Inflammatory macrophage treated with lipopolysaccharide for 1 hour (primary cell): ENCODE measurements around the gene TCF15.
"Not testable (repeated sequence)": the region's sequence is repeated elsewhere in the genome, so short reads cannot be mapped to it uniquely, and the experiment has no call there.

Source experiments
- DNase-seq, 2 donors: peaks; one replicate each; pipeline ENCODE4 v3.0.0-alpha.2; 2020 to 2022

Gene TCF15

DNA sequence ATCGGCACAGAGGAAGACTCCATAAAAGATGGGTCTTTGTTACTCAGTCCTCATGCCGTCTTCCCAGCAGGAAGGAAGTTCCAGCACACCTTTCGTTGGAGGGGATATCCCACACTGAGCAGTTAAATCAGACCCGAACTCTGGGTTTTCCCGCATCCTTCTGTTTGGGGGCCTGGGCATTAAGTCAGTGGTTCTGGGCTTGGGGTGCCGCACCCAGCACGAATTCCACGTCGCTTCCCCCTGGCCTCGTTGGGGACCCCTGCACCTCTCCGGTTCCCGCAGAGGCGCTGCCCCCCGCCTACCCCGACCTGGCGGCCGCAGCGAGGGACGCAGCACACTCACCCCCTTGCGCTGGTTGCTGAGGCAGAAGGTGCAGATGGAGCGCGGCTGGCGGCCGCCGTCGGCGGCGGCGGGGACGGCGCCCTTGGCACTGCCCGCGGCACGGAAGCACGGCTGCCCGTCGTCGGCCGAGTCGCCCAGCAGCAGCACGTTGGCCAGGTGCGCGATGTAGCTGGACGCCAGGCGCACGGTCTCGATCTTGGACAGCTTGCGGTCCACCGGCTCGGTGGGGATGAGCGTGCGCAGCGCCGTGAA lies 641 bp downstream of the TCF15 start:
- no peak for DNase-seq

DNA sequence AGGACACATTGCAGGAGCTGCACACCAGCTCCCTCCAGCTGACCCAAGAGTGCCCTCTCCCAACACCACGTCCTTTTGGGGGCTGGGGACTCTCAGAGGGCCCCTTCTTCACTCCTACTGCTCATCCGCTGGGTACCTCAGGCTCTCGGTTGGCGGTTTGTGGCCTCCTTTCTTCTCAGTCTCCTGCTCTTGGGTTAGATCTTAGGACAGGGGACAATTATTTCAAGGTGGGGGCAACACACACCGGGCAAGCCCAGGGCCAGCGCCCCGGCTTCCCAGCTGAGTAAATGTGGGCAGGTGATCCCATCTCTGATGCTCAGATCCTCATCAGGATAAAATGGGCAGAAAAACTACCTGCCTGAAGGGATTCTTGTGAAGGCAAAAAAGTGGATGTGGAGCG lies 1.1 kb downstream of the TCF15 start:
- DNase-seq: no peak

DNA sequence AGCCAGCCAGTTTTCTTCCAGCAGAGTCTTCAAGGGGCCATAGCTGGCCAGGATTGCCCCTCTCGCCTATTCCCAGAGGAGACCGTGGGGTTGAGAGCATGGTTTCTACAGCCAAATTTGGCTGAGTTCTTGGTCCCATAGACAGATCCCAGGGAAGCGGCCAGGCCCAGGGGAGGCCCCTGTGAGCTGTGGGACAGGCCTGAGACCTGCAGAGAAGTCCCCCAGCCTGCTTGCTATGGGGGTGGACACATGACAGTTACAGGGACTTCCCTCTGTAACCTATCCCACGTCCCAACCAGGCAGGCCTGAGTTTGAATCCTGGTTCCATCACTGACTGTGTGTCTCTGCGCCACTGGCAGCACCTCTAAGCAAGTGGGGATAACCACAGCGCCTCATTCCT lies 2.6 kb downstream of the TCF15 start:
- no peak for DNase-seq

DNA sequence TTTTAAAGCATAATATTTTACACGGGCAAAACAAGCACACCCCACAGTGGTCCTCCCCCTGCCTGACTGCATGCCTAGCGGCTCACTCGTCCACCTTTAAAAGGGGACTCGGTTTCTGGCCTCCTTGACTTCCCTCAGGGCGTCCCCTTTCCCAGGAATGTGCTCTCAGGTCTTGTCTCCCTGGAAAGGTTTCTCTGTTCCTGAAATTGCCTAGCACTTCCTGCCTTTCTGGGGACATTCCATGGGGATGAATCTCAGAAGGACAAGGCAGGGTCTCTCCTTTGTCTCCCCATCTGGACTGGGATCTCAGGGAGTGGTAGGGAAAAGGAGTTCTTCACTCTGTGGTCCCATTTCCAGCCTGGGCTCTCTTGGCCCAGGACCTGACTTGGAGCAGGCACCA lies 4.9 kb downstream of the TCF15 start:
- no peak for DNase-seq

DNA sequence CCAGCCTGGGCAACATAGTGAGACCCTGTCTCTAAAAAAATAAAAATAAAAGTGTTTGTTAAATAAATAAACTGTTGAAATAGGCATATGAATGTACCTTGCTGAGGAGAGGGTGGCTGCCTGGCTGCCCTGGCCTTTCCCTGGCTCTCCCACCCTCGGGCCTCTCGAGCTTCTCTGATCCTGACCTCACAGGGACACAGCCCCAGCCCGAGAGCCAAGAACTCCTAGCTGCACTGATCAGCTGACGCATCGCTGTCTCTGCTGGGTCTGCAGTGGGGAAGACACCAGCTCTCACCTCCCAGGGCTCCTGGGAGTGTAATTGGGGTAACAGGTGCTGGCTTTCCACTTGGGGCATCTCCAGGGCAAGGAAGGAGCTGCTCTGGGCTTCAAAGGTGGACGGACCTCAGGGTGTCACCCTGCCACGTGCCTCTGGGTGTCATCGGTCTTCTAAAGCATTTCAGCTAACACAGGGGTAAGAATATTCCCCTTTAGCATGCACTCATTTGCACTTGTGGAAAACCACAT lies 6.9 kb downstream of the TCF15 start:
- no peak for DNase-seq

DNA sequence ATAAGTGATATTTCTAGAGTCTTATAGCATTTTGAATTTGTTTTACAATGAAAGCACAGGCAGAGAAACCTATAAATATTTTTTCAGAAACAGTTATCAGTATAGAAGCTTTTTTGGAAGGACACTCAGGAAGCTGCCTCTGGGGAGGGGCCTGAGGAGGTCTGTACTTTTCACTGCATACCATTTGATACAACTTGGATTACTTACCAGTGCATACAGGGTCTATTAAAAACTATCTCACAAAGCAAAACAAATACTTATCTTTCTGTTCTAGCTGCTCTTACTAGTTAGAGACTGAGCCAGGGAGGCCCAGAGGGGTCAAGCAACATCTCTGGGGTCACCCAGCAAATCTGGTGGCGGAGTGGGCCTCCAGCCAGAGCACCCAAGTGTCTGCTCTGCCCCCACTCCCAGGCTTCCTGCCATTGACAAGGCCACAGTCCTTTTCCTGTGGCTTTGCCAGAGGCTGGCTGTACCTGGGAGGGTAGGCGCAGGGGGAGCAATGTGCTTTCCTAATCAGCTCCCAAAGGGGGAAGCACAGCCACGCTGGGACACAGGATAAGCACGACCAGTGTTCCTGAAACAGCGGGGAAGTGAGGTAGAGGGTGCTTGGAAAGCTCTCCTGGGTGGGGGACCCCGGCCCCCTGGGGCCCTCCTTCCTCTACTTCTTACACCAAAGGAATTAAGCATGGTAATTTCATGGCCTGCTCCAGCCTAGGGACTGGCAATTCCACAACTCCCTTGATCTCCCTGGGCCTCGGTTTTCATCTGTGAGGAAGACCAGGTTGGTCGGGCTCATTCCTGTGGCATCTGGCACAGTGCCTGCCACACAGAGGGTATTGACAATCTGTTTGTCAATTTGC lies 7.8 kb downstream of the TCF15 start:
- no peak for DNase-seq

DNA sequence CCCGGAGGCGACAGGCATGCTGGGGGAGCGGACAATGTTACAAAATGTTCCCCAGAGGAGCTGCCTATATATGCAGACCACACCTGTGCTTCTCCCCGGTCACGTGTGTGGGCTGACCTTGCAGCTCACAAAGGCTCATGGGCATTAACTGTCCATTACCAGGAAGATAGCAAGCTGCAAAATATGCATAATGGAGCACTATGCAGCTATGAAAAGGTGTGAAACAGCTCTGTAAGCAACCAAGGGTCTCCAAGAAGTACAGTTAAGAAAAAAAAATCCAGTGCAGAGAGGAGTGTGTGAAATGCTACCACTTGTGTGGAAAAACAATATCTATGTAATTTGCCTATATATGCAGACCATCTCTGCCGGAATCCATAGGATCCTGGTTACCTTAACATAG lies 9.4 kb downstream of the TCF15 start:
- no peak for DNase-seq

DNA sequence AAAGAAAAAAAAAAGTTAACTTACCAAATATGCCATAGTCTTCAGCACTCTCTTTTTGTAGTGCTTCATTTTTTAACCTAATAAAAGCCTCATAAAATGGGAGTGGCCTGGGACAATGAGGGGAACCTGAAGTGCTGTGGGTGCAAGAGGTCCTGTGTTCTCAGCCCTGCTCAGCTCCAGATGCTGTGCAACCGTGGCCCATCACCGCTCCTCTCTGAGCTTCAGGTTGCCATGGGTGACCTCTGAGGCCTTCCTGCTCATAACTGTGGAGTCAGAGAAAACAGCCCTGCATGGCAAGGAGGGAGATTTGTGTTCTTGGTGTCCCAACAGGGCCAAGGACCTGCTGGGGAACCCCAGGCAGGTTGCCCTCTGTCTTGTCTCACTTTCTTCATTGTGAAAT lies 10.0 kb downstream of the TCF15 start:
- DNase-seq: no peak

DNA sequence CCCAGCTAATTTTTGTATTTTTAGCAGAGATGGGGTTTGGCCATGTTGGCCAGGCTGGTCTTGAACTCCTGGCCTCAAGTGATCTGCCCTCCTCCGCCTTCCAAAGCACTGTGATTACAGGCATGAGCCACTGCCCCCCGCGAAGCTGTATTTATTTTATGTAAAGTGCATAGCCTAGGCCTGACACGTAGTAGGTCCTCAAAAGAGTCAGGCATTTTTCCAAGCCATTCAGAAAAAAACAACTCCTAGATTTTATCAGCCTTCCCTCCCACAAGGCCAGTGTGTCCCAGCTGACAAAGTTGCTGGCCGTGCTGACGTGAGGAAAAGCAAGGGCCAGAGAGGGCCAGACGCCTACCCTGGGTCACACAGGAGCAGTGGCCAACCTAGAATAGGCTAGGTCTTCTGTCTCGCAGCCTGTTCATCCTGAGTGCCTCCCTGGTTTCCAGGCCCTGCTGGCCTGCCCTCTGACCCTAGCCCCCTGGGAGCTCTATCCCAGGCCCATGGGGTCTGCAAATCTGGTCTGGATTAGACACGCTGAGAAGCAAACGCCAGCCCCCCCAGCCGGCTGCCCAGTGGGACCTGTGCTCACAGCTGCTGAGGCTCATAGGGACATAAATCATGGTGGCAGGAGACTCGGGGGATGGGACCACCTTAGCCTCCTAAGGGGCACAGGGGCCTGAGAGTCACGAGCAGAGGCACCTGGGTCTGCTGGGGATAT lies 11.8 kb downstream of the TCF15 start:
- no peak for DNase-seq

DNA sequence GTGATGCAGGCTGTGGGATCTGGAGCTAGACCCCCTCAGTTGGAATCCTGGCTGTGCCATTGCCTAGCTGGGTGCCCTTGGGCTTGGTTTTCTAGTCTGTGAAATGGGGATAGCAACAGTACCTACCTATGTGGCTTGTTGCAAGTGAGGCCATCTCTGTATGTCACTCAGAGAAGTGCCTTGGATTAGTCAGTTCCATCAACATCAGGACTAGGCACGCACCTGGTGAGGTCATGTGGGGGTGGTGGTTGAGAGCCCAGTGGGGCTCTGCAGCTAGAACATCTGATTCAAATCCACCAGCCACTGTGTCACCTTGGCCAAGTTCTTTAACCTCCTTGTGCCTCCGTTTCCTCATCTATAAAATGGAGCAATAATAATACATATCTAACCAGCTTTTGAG lies 12.5 kb downstream of the TCF15 start:
- DNase-seq: no peak

DNA sequence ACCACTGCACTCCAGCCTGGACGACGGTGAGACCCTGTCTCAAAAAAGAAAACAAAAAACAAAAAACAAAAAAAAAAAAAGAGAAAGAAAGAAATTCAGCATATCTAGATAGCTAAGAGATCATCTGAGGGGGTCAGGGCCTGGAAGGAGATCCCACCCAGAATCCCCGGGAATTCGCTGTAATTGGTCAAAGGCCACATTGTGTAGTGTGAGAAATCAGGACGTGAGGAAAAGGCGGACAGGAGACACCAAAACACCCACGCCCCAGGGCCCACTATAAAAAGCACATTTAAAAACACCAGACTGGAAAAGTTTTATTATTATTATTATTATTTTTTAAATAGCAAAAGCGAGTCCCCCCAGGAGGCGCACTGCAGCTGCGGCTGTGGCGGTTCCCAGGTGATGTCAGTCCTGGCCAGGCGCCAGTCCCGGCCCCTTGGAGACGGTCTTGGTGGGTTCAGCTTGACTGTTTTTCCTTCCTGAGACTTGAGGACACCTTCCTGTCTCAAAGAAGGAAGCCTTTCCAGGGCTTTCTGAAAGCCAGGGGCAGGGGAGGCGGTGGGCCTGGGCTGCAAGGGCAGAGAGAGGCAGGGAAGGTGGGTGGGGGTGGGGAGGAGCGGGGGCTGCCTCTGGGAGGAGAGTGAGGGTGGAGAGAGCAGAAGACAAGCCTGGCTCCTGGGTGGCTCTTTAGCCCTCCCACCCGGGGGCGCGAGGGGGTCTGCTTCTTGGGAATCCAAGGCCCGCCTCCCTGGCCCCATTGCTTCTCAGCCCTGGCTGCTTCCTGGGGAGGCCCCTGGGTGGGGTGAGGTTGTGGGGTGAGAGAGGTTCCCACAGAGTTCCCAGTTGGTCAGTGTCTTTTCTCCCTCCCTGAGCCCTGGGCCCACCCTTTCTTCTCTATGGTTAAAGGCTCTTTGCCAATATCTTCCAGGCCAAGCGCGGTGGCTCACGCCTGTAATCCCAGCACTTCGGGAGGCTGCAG lies 14.5 kb downstream of the TCF15 start:
- DNase-seq: no peak

DNA sequence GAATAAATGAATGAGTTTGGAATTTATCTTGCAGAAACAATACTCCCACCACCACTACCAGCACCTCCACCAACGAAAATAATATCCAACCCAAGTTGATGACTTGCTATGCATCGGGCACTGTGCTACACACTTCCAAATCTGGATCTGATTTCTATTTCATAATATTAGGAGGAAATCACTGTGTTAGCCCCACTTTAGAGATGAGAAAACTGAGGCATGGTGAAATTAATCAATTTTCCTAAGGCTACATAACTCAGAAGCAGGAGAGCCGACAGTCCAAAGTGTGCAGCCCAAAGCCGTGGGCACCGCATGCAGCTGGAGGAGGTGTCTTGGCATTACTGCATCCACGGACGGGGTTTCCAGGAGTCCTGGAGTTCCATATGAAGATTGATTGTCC lies 17.6 kb downstream of the TCF15 start:
- DNase-seq: no peak

DNA sequence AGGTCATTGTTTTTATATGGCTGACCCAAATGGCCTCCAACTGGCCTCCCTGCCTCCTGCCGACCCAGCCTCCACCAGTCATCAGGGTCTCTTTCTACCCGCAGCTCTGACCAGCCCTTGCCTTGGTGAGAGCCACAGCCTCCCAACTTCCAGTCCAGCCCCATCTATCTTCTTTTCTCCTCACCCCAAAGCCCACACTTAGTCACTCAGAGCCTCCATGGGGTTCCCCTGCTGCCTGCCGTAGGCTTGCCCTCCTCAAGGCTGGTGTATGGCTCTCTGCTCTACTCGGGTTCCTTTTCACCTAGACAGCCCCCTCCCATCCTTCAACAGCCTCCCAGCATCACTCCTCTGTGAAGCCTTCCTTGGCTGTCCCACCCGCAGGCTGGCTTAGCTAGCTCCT lies 18.2 kb downstream of the TCF15 start:
- no peak for DNase-seq

DNA sequence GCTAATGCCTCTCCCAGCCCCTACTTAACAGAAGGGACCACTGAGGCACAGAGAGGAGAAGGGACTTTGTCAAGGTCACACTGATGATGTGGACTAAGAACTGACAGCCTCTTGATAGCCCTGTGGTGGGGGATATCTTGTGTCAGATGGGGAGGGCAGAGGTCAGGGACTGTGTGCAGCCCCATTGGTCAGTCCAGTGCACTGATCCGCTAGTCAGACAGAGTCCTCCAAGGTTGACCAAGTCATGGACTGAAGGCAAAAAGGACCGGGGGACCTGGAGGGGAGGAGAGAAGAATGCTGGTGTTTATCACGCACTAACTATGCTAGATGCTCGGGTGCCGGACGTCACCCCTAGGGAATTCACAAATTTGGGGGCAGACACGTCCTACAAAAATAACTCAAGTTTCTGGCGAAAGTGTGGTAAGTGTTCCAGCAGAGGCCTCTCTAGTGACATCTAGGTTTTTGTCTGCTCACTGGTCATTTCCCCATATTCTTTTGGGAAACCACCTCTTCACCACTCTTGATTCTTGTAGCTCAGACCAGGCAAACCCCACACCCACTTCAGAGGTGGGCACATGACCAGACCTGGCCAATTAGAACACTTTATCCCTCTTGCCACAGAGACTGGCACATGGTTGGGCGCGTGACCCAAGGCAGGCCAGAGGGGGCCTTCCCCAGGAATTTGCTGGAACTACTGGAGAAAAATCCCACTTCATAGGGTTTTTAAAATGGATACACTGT lies 21.0 kb downstream of the TCF15 start:
- DNase-seq: peak; percentile 73 to 94

DNA sequence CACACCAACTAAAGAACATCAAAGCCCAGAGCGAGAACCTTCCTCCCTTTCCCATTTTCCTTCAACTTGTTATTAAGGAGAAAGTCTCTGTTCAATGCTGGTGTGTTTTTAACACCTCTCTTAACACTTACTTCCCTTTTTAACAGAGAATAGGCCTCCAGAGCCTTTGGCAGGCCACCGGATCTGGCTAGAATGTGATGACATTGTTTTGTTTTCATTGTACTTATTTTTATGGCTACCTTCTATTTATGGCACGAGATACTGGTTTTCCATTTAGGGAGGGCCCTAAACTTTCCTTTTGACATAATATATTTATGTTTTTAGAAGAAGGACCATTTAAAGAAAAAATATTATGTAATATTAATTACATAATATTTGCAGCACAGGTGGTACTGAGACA lies 21.6 kb downstream of the TCF15 start:
- DNase-seq: no peak

DNA sequence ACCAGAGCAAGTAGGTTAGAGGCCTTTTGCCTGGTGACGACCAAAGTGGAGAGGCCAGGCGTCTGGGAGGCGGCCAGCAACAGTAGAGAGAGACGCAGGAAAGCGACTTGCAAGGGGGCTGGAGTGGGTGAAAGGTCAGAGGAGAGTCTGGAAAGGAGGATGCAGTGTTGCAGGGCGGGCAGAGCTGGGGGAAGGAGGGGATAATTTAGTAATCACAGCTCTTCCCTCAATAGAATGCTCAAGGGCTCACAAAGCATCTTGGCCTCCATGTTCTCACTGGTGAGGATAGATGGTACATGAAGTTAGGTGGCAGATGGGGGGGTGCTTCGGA lies 25.2 kb downstream of the TCF15 start:
- DNase-seq: no peak

DNA sequence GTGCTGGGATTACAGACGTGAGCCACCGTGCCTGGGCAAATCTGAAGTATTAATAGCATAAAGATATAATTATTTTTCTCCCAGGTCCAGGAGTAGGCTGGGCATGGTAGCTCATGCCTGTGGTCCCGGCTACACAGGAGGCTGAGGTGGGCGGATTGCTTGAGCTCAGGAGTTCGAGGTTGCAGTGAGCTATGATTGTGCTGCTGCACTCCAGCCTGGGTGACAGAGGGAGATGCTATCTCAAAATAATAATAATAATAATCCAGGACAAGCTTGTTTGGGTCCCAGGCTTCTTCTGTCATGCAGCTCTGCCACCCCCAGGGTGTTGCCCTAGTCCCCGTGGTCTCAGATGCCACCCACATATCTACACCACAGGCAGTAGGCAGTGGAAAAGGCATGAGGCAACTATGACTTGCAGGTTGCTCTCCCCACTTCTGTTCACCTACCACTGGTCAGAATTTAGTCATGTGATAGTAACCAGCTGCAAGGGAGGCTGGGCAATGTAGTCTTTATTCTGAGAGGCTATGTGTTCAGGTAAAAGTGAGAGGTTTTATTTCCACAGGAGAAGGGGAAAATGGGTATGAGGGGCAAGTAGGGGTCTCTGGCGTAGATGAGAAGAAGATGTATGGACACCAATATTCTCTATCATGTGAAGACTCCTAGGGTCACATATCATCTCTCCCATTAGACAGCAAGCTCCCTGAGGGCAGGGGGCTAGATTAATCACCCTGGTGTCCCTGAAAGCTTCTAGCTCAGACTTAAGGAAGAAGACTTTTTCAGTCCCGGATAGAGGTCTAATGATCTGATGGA lies 25.7 kb downstream of the TCF15 start:
- DNase-seq: peak in 1 of 2 donors; percentile 86

DNA sequence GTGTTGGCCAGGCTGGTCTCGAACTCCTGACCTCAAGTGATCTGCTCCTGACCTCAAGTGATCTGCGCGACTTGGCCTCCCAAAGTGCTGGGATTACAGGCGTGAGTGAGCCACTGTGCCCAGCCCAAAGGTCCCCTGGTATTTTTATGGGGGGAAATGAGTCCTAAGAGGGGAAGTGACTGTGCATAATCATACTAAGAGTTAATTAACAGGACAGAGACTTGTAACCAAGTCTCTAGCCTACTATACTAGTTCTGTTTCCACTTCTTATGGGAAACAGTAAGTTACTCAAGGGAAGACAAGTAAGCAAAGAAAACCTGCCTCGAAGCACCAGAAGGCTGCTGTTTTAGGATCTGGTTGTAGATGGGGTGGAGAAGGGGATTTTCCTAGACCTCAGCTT lies 27.9 kb downstream of the TCF15 start:
- peak in 1 of 2 donors; percentile 28 for DNase-seq

DNA sequence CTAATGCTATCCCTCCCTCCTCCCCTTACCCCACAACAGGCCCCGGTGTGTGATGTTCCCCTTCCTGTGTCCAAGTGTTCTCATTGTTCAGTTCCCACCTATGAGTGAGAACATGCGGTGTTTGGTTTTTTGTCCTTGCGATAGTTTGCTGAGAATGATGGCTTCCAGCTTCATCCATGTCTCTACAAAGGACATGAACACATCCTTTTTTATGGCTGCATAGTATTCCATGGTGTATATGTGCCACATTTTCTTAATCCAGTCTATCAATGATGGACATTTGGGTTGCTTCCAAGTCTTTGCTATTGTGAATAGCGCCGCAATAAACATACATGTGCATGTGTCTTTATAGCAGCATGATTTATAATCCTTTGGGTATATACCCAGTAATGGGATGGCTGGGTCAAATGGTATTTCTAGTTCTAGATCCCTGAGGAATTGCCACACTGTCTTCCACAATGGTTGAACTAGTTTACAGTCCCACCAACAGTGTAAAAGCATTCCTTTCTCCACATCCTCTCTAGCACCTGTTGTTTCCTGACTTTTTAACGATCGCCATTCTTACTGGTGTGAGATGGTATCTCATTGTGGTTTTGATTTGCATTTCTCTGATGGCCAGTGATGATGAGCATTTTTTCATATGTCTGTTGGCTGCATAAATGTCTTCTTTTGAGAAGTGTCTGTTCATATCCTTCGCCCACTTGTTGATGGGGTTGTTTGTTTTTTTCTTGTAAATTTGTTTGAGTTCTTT lies 31.0 kb downstream of the TCF15 start:
- not testable (repeated sequence) for DNase-seq

DNA sequence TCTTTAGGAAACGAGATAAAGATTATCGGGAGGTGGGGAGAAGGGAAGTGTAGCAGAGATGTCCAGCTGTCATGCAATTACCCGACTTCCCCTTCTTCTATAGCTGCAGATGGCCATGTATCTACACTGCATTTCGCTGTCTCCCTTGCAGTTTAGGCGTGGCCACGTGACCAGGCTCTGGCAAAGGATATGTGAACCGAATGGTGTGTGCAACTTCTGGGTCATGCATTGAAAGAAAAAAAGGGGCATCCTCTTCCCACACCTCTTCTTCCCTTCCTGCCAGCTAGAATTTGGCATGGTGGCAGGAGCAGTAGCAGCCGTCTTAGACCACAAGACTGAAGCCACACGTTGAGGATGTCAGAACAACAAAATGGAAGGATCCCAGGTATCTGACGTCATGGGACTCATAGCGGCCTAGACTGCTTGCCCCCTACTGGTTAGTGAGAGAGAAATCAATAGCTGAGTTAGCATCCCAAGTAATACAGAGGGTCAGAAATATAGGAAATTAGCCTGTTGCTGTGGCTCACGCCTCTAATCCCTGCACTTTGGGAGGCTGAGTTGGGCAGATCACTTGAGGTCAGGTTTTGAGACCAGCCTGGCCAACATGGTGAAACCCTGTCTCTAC lies 32.8 kb downstream of the TCF15 start:
- DNase-seq: peak in 1 of 2 donors; percentile 6
